GM12878 (cell line): ENCODE results near the gene ZNF599. TPM values are rescaled to one million over a fixed set of nuclear protein-coding genes. Genes with fewer than 3 reads are reported as not detected.

Experiments
- CBFB ChIP-seq: IDR thresholded peaks from 2 replicates; pipeline ENCODE4 v1.6.1; 2016; ENCODE audit warnings: antibody characterized with exemption, low read depth
- CHD2 ChIP-seq: IDR thresholded peaks from 2 replicates; pipeline ENCODE4 v1.6.1; 2011; ENCODE audit warnings: low read depth, low read length, improper control_type of control experiment, borderline replicate concordance
- E4F1 ChIP-seq: fragments of 450-650 bp; IDR thresholded peaks from 2 replicates; pipeline ENCODE4 v1.6.1; 2018; ENCODE audit warnings: borderline replicate concordance, mild to moderate bottlenecking; ENCODE audit not compliant: partially characterized antibody
- EP300 ChIP-seq, 2 experiments: fragments of 150-350 bp in 1 of 2; IDR thresholded peaks; 2 replicates each; pipeline ENCODE4 v1.6.1; 2011 to 2012; ENCODE audit warnings: low read depth in 2 of 2, low read length in 2 of 2, borderline replicate concordance in 1 of 2, improper control_type of control experiment in 1 of 2, inconsistent platforms in 1 of 2; ENCODE audit not compliant: control insufficient read depth in 1 of 2
- ESRRA ChIP-seq: IDR thresholded peaks from 2 replicates; pipeline ENCODE4 v1.6.1; 2012; ENCODE audit warnings: mild to moderate bottlenecking, low read length, improper control_type of control experiment
- GABPA ChIP-seq: IDR thresholded peaks from 2 replicates; pipeline ENCODE4 v1.6.1; 2014; ENCODE audit warnings: antibody characterized with exemption, low read depth, mild to moderate bottlenecking, inconsistent platforms
- GATAD2B ChIP-seq: fragments of 450-650 bp; conservative IDR thresholded peaks from 2 replicates; pipeline ENCODE4 v1.6.1; 2017; ENCODE audit warnings: low read depth, mild to moderate bottlenecking, moderate library complexity
- HDAC6 ChIP-seq: fragments of 200-600 bp; sonication (generic); IDR thresholded peaks from one replicate; pipeline ENCODE4 v1.8.0; 2017; ENCODE audit warnings: antibody characterized with exemption; ENCODE audit not compliant: unreplicated experiment
- JUNB ChIP-seq: IDR thresholded peaks from 2 replicates; pipeline ENCODE4 v1.6.1; 2016; ENCODE audit warnings: antibody characterized with exemption, mild to moderate bottlenecking
- LARP7 ChIP-seq: fragments of 450-650 bp; IDR thresholded peaks from 2 replicates; pipeline ENCODE4 v1.6.1; 2017; ENCODE audit warnings: mild to moderate bottlenecking
- MAX ChIP-seq: IDR thresholded peaks from 2 replicates; pipeline ENCODE4 v1.6.1; 2012; ENCODE audit warnings: low read depth, low read length, improper control_type of control experiment
- MXI1 ChIP-seq: fragments of 150-350 bp; IDR thresholded peaks from 2 replicates; pipeline ENCODE4 v1.6.1; 2011; ENCODE audit warnings: low read depth, mild to moderate bottlenecking, inconsistent platforms, low read length, improper control_type of control experiment
- MYB ChIP-seq: fragments of 150-350 bp; IDR thresholded peaks from 2 replicates; pipeline ENCODE4 v1.6.1; 2014; ENCODE audit warnings: mild to moderate bottlenecking, low read depth, low read length, borderline replicate concordance
- NKRF ChIP-seq: fragments of 450-650 bp; conservative IDR thresholded peaks from 2 replicates; pipeline ENCODE4 v1.6.1; 2017; ENCODE audit warnings: mild to moderate bottlenecking, moderate library complexity
- NR2F1 ChIP-seq: fragments of 450-650 bp; conservative IDR thresholded peaks from 2 replicates; pipeline ENCODE4 v1.6.1; 2017; ENCODE audit warnings: mild to moderate bottlenecking
- POLR2A ChIP-seq: IDR thresholded peaks from 2 replicates; pipeline ENCODE4 v1.6.1; 2011; ENCODE audit warnings: low read depth, mild to moderate bottlenecking, low read length
- RCOR1 ChIP-seq: conservative IDR thresholded peaks from 2 replicates; pipeline ENCODE4 v1.6.1; 2012; ENCODE audit warnings: low read depth, low read length, improper control_type of control experiment
- RELB ChIP-seq: fragments of 450-650 bp; IDR thresholded peaks from 2 replicates; pipeline ENCODE4 v1.6.1; 2017; ENCODE audit warnings: low read depth, mild to moderate bottlenecking, moderate library complexity
- RUNX3 ChIP-seq: IDR thresholded peaks from 2 replicates; pipeline ENCODE4 v1.6.1; 2012; ENCODE audit warnings: low read length, inconsistent platforms
- SP1 ChIP-seq: IDR thresholded peaks from one replicate; pipeline ENCODE4 v1.6.1; 2011; ENCODE audit warnings: low read depth, low read length
- TARDBP ChIP-seq: IDR thresholded peaks from 2 replicates; pipeline ENCODE4 v1.6.1; 2016; ENCODE audit warnings: borderline replicate concordance
- TBL1XR1 ChIP-seq: IDR thresholded peaks from 2 replicates; pipeline ENCODE4 v1.6.1; 2012; ENCODE audit warnings: low read depth, low read length, improper control_type of control experiment
- ZNF207 ChIP-seq: fragments of 450-650 bp; IDR thresholded peaks from 2 replicates; pipeline ENCODE4 v1.6.1; 2014; ENCODE audit warnings: antibody characterized with exemption, mild to moderate bottlenecking, borderline replicate concordance
- polyA plus RNA-seq, 11 experiments: library from polyadenylated mRNA; depleted of rRNA in 4 of 11; unstranded in 6 of 11; stranded (reverse) in 5 of 11; fragments of >200 nt; fragmentation: Nextera tagmentation in 4 of 11; fragmentation: Illumina TruSeq in 1 of 11; extraction: Ambion mirVana in 4 of 11; extraction: Trizol in 1 of 11; gene quantifications; 1 replicate in 1 of 11; 2 replicates in 10 of 11; pipeline versions ENCODE4 v1.2.1 to v1.2.3, GENCODE V29; 2011 to 2016; ENCODE audit warnings: inconsistent platforms in 2 of 11, missing spikeins in 2 of 11, low read depth in 1 of 11
- total RNA-seq, 4 experiments: library from RNA; depleted of rRNA in 3 of 4; stranded (reverse); fragments of >200 nt in 3 of 4; fragmentation: Illumina TruSeq in 1 of 4; extraction: Trizol in 1 of 4; gene quantifications; 2 replicates each; pipeline versions ENCODE4 v1.2.1 to v1.2.3, GENCODE V29; 2013 to 2021

The ZNF599 gene
- total and polyA plus RNA-seq, 10 of the 15 experiments (the other 5 are each of a cell fraction or from before 2014, with no cell fraction given), result 0.27 to 4.8 (median 1.9) TPM

GRCh38 chr19:34772697-34773554 is at the start of gene ZNF599 (continued):
- TF ChIP-seq E4F1 (no peak), EP300 (IDR thresholded peaks at IDR 0.05; ENCODE audit: borderline replicate concordance in 1 of 2, control insufficient read depth in 1 of 2, low read depth in 2 of 2, low read length in 2 of 2) (peak in 1 of 2 experiments; percentile 29; a peak in 1 of 4 replicates), SP1 (peak; percentile 88), ESRRA (0 out of 2 replicates have a peak, but pooled peaks have one; percentile 24), RCOR1 (no peak), CBFB (peak; percentile 89), MAX (0 out of 2 replicates have a peak, but pooled peaks have one; percentile 18), MXI1 (peak; percentile 81), POLR2A (peak; percentile 81), GABPA (peak; percentile 96), TARDBP (peak; percentile 53; the same call in 1 of the 2 replicates), RUNX3 (peak; percentile 89), LARP7 (peak; percentile 58; the same call in 1 of the 2 replicates), MYB (no peak), GATAD2B (peak; percentile 58), CHD2 (peak; percentile 89), RELB (peak; percentile 38; the same call in 1 of the 2 replicates), TBL1XR1 (0 out of 2 replicates have a peak, but pooled peaks have one; percentile 38), NKRF (peak; percentile 57; the same call in 1 of the 2 replicates), NR2F1 (0 out of 2 replicates have a peak, but pooled peaks have one; percentile 20), HDAC6 (no peak), JUNB (no peak), ZNF207 (peak; percentile 52; the same call in 1 of the 2 replicates)
